ENCODE measurements around the gene FKBP1A. TPM values are rescaled to one million over a fixed set of nuclear protein-coding genes. Genes with fewer than 3 reads are reported as not detected.

FKBP1A gene
- total and polyA plus RNA-seq, 9 donors, result 72.7 to 298 (median 262) TPM

- DNase-seq, result no peak
- Histone ChIP-seq H3K4me1 (ENCODE audit: control insufficient read depth, insufficient read depth, low read length) (peaks cover 6% of the 10 kb centered on the region), H3K27ac (ENCODE audit: low read length) (peak overlapping the region; percentile 49), H3K36me3 (ENCODE audit: control insufficient read depth, insufficient read depth, low read length) (peaks cover 18% of the 10 kb centered on the region), H3K9me3 (replicated peaks; ENCODE audit: control insufficient read depth, low read depth, low read length) (no peaks in the 10 kb centered on the region), H3K27me3 (ENCODE audit: control insufficient read depth, insufficient read depth, low read length) (no peaks in the 10 kb centered on the region), H3K4me3 (ENCODE audit: low read length) (no peak overlapping the region)
- WGBS (ENCODE audit: insufficient coverage), result 67% methylated on average over 2 of the region's 6 CpGs
These were observed 56.7 kb downstream of the FKBP1A start for GRCh38 chr20:1335961-1336698.

DNA sequence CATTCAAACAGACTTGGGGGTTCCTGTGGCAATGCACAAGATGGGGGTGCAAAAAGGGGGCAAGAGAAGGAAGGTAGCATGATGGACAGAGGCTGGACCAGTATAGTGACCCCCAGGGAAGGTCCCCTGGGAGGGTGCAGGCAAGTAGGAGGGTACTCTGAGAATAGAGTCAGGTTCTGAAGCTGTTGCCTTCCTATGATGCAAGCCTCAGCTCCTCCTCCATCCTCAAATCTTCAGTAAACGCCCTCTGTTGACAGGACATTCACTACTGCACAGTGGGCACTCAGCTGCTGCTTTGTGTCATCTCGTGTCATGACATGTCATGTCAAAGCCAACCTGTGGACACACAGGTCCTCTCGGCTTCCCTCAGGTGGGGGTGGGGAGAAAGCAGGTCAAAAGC lies 58.1 kb downstream of the FKBP1A start:
- 70% methylated on average over 3 of the region's 3 CpGs for WGBS (ENCODE audit: insufficient coverage)
- DNase-seq, result no peak
- H3K4me1 ChIP-seq (ENCODE audit: control insufficient read depth, insufficient read depth, low read length), result peaks cover 6% of the 10 kb centered on the region
- H3K27me3 ChIP-seq (ENCODE audit: control insufficient read depth, insufficient read depth, low read length), result no peaks in the 10 kb centered on the region
- H3K27ac ChIP-seq (ENCODE audit: low read length), result no peak overlapping the region
- no peaks in the 10 kb centered on the region for H3K9me3 ChIP-seq (replicated peaks; ENCODE audit: control insufficient read depth, low read depth, low read length)
- peaks cover 21% of the 10 kb centered on the region for H3K36me3 ChIP-seq (ENCODE audit: control insufficient read depth, insufficient read depth, low read length)
- no peak overlapping the region for H3K4me3 ChIP-seq (ENCODE audit: low read length)

DNA sequence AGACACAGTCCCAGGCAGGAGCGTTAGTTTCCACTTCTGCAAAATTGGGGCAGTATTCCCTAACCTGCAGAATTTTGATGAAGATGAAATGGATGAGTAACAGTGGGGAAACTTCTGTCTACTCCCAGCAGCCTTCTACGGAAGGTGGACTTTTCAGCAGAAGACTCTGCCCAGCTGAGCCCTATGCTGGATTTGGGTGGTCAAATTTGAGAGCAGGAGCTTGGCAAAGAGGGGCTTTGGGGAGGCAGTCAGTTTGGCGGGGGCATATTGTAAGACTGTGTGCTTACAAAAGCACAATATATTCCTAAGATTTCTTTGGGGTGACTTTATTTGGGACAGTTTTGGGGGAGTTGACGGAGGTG lies 58.5 kb downstream of the FKBP1A start:
- Histone ChIP-seq H3K9me3 (replicated peaks; ENCODE audit: control insufficient read depth, low read depth, low read length) (no peaks in the 10 kb centered on the region), H3K4me3 (ENCODE audit: low read length) (no peak overlapping the region), H3K4me1 (ENCODE audit: control insufficient read depth, insufficient read depth, low read length) (peaks cover 6% of the 10 kb centered on the region), H3K27me3 (ENCODE audit: control insufficient read depth, insufficient read depth, low read length) (no peaks in the 10 kb centered on the region), H3K36me3 (ENCODE audit: control insufficient read depth, insufficient read depth, low read length) (peaks cover 21% of the 10 kb centered on the region), H3K27ac (ENCODE audit: low read length) (no peak overlapping the region)
- 92% methylated on average over 2 of the region's 4 CpGs for WGBS (ENCODE audit: insufficient coverage)
- DNase-seq, result no peak

DNA sequence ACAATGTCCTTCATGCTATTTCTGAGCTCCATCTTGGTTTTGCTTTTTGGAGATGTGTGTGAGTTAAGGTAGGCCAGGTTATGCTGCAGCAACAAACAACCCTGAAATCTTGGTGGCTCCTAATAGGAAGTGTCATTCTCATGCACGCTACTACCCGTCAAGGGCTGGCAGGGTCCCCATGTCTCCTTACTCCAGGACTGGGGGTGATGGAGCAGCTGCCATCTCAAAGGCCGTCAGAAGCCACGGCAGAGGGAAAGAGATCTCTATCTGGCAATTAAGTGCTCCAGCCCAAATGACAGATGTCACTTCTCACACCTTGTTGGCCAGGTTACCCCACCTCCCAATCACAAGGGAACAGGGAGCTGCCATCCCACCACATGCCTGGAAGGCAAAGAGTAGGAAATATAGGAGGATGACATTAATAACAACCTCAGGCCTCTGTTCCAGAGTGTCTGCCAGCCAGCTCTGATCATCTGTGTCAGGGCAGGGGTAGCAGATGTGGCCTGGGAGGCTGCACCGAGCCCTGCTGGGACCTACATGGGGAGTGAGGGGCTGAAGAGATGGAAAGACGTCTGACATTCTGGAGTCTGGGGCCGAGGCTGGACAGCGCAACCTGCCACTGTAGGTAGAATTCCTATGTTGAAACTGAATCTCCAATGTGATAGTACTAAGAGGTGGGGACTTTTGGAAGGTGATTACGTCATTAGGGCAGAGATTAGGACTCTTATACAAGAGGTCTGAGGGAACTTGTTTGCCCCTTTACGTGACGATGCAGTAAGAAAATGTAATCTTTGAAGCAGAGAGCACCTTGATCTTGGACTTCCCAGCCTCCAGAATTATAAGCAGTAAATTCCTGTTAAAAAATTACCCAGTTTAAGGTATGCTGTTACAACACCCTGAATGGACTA lies 59.1 kb downstream of the FKBP1A start:
- 90% methylated on average over 5 of the region's 11 CpGs for WGBS (ENCODE audit: insufficient coverage)
- H3K4me3 ChIP-seq (ENCODE audit: low read length), result no peak overlapping the region
- peaks cover 11% of the 10 kb centered on the region for H3K4me1 ChIP-seq (ENCODE audit: control insufficient read depth, insufficient read depth, low read length)
- H3K36me3 ChIP-seq (ENCODE audit: control insufficient read depth, insufficient read depth, low read length), result peaks cover 22% of the 10 kb centered on the region
- DNase-seq, result no peak
- H3K27me3 ChIP-seq (ENCODE audit: control insufficient read depth, insufficient read depth, low read length), result no peaks in the 10 kb centered on the region
- H3K9me3 ChIP-seq (replicated peaks; ENCODE audit: control insufficient read depth, low read depth, low read length), result no peaks in the 10 kb centered on the region
- no peak overlapping the region for H3K27ac ChIP-seq (ENCODE audit: low read length)

DNA sequence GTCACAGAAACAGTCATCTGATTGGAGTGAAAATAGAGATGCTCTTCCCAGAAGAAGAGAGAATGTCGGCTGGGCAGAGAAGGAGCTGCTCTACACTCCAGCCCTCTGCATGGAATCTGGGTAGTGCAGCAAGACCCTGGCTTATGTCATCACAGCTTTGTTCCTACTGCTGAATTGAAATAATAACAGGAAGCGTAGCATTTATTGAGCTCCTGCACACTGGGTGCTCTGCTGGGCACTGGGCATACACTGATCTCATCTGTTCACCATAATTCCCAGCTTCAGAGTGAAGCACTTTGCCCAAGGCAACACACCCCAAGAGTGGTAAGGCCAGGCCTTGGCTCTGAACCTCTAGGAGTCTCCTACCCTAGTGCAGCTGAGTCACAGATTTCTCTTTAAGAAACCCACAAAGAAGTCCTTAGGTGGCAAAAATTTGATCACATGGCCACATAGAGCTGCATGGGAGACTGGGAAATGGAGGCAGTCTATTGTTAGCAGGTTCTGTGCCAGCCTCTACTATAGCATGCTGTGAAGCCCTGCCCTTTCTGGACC lies 60.0 kb downstream of the FKBP1A start:
- Histone ChIP-seq H3K27me3 (ENCODE audit: control insufficient read depth, insufficient read depth, low read length) (no peaks in the 10 kb centered on the region), H3K9me3 (replicated peaks; ENCODE audit: control insufficient read depth, low read depth, low read length) (no peaks in the 10 kb centered on the region), H3K4me3 (ENCODE audit: low read length) (no peak overlapping the region), H3K4me1 (ENCODE audit: control insufficient read depth, insufficient read depth, low read length) (peaks cover 14% of the 10 kb centered on the region), H3K27ac (ENCODE audit: low read length) (peak overlapping the region; percentile 35), H3K36me3 (ENCODE audit: control insufficient read depth, insufficient read depth, low read length) (peaks cover 23% of the 10 kb centered on the region)
- no peak for DNase-seq
- WGBS (ENCODE audit: insufficient coverage), result 93% methylated on average over 2 of the region's 2 CpGs

DNA sequence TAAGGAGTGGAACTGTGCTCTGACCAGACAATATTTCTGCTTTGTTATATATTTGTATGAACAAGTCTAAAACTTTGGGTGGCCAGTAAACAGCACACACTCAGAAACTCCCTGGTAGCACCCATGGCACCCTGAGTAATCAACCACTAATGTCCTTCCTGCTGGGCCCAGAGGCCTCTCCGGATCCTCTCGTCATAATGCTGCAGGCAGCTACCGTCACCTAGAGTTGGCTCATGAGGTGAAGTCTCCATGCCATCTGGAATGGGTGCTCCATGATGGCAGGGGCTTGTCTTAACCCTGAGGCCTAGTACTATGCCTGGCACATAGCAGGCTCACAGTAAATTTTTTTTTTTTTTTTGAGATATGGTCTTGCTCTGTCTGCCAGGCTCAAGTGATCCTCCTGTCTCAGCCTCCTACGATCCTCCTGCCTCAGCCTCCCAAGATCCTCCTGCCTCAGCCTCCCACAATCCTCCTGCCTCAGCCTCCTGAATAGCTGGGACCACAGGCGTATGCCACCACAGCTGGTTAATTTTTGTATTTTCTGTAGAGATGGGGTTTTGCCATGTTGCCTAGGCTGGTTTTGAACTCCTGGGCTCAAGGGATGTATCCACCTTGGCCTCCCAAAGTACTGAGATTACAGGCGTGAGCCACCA lies 60.9 kb downstream of the FKBP1A start:
- no peak for DNase-seq
- 95% methylated on average over 3 of the region's 6 CpGs for WGBS (ENCODE audit: insufficient coverage)
- peaks cover 23% of the 10 kb centered on the region for H3K36me3 ChIP-seq (ENCODE audit: control insufficient read depth, insufficient read depth, low read length)
- no peaks in the 10 kb centered on the region for H3K9me3 ChIP-seq (replicated peaks; ENCODE audit: control insufficient read depth, low read depth, low read length)
- H3K4me3 ChIP-seq (ENCODE audit: low read length), result no peak overlapping the region
- no peaks in the 10 kb centered on the region for H3K27me3 ChIP-seq (ENCODE audit: control insufficient read depth, insufficient read depth, low read length)
- peaks cover 13% of the 10 kb centered on the region for H3K4me1 ChIP-seq (ENCODE audit: control insufficient read depth, insufficient read depth, low read length)
- H3K27ac ChIP-seq (ENCODE audit: low read length), result no peak overlapping the region

DNA sequence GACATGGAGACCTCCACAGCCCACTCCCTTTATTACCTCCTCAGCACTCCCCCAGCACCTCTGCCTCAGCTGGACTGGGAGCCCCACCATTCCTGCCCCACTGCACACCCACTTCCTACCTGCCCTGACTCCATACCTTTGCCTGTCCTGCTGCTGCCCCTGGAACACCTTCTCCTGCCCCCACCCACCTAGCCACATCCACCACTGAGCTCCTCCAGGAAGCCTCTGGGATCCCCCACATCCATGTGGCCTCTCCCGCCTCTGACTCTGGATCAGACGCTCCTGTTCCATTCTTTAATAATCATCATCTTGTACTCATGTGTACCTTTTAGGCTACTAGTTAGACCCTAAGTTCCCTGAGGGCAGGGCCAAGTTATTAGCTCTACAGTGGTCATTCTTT lies 61.8 kb downstream of the FKBP1A start:
- WGBS (ENCODE audit: insufficient coverage), result 87% methylated on average over 2 of the region's 2 CpGs
- Histone ChIP-seq H3K4me3 (ENCODE audit: low read length) (no peak overlapping the region), H3K36me3 (ENCODE audit: control insufficient read depth, insufficient read depth, low read length) (peaks cover 22% of the 10 kb centered on the region), H3K9me3 (replicated peaks; ENCODE audit: control insufficient read depth, low read depth, low read length) (no peaks in the 10 kb centered on the region), H3K4me1 (ENCODE audit: control insufficient read depth, insufficient read depth, low read length) (peaks cover 20% of the 10 kb centered on the region), H3K27ac (ENCODE audit: low read length) (no peak overlapping the region), H3K27me3 (ENCODE audit: control insufficient read depth, insufficient read depth, low read length) (no peaks in the 10 kb centered on the region)
- DNase-seq, result no peak

DNA sequence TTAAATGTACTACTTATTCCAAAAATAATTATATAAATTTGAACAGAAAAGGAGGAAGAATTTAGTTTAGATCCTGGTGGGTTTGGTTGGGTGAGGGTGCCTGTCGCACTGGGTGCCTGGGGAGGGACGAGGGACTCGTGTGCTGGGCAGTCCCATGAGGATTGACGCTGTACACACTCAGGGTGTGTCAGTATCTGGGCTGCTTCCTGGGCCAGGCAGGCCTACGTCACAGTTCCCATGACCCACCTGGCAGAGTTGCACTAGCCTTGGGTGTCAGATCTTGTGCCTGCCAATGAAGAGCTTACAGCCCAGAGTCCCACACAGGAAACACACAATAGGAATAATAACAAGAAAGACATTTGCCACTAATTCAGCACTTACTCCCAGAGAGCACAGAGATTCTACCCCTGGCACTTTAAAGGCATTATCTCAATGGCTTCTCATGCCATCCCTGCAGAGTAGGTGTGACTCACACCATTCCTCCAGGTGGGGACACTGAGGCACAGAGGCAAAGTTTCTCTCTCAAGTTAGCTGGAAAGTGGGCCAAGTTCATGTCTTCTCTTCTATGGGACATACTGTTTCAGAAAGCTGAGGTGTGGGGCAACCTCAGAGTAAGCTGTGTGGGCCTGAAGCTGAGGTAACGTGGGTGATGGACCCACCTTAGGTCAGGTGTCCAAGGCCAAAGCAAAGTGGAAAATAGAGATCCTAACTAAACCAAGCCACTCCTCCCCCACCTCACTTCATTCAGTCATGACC lies 62.6 kb downstream of the FKBP1A start:
- no peak for DNase-seq
- WGBS (ENCODE audit: insufficient coverage), result 45% methylated on average over 1 of the region's 6 CpGs
- Histone ChIP-seq H3K36me3 (ENCODE audit: control insufficient read depth, insufficient read depth, low read length) (peaks cover 21% of the 10 kb centered on the region), H3K9me3 (replicated peaks; ENCODE audit: control insufficient read depth, low read depth, low read length) (no peaks in the 10 kb centered on the region), H3K27me3 (ENCODE audit: control insufficient read depth, insufficient read depth, low read length) (no peaks in the 10 kb centered on the region), H3K27ac (ENCODE audit: low read length) (no peak overlapping the region), H3K4me3 (ENCODE audit: low read length) (no peak overlapping the region), H3K4me1 (ENCODE audit: control insufficient read depth, insufficient read depth, low read length) (peaks cover 25% of the 10 kb centered on the region)

- no peaks in the 10 kb centered on the region for H3K9me3 ChIP-seq (replicated peaks; ENCODE audit: control insufficient read depth, low read depth, low read length)
- H3K27me3 ChIP-seq (ENCODE audit: control insufficient read depth, insufficient read depth, low read length), result no peaks in the 10 kb centered on the region
- H3K36me3 ChIP-seq (ENCODE audit: control insufficient read depth, insufficient read depth, low read length), result peaks cover 17% of the 10 kb centered on the region
- DNase-seq, result no peak
- WGBS (ENCODE audit: insufficient coverage), result 80% methylated on average over 7 of the region's 8 CpGs
- H3K27ac ChIP-seq (ENCODE audit: low read length), result no peak within 1 kb of the TSS
- no peak within 1 kb of the TSS for H3K4me3 ChIP-seq (ENCODE audit: low read length)
- peaks cover 31% of the 10 kb centered on the region for H3K4me1 ChIP-seq (ENCODE audit: control insufficient read depth, insufficient read depth, low read length)
These were observed 64.0 kb downstream of the FKBP1A start, which contains the start of gene SDCBP2 for GRCh38 chr20:1328680-1329330. TSS of gene SDCBP2 (minus strand) at chr20:1329139. CDS start at chr20:1320416, 8,723 bp downstream.
